HG02623 (cell line): ENCODE data around the gene REG3A.

Source experiments
- ATAC-seq: cut with Tn5 transposase; IDR thresholded peaks from one replicate; pipeline ENCODE4 v1.9.1; 2021; ENCODE audit warnings: moderate library complexity; ENCODE audit not compliant: unreplicated experiment

The REG3A gene

GRCh38 chr2:79159653-79160052 lies at the start of gene REG3A:
TSS of gene REG3A (minus strand) at chr2:79159753. CDS start at chr2:79159405, 348 bp downstream.
- no peak for ATAC-seq

- no peak for ATAC-seq
Measured at GRCh38 chr2:79200762-79201161, 41.2 kb upstream of the REG3A start.

- no peak for ATAC-seq
Measured at GRCh38 chr2:79191816-79192215, 32.3 kb upstream of the REG3A start.

GRCh38 chr2:79191081-79191480 lies 31.5 kb upstream of the REG3A start:
- ATAC-seq = no peak

GRCh38 chr2:79189465-79189864 lies 29.9 kb upstream of the REG3A start:
- ATAC-seq = no peak

- no peak for ATAC-seq
Measured at GRCh38 chr2:79181617-79182016, 22.1 kb upstream of the REG3A start.

- ATAC-seq = no peak
Measured at GRCh38 chr2:79180092-79180491, 20.5 kb upstream of the REG3A start.

GRCh38 chr2:79179036-79179435 lies 19.5 kb upstream of the REG3A start:
- no peak for ATAC-seq

- ATAC-seq = no peak
Measured at GRCh38 chr2:79178076-79178674, 18.6 kb upstream of the REG3A start.

GRCh38 chr2:79171348-79171958 lies 11.9 kb upstream of the REG3A start:
- ATAC-seq = no peak

- no peak for ATAC-seq
Measured at GRCh38 chr2:79162801-79163200, 3.2 kb upstream of the REG3A start.

- ATAC-seq = no peak
Measured at GRCh38 chr2:79162132-79162531, 2.6 kb upstream of the REG3A start.

GRCh38 chr2:79159030-79159429 lies 523 bp downstream of the REG3A start:
- ATAC-seq = no peak

GRCh38 chr2:79155826-79156476 lies 3.6 kb downstream of the REG3A start:
- no peak for ATAC-seq

- ATAC-seq = no peak
Measured at GRCh38 chr2:79139423-79139822, 20.1 kb downstream of the REG3A start.

- ATAC-seq = no peak
Measured at GRCh38 chr2:79138385-79138784, 21.2 kb downstream of the REG3A start.

- ATAC-seq = no peak
Measured at GRCh38 chr2:79131687-79132086, 27.9 kb downstream of the REG3A start.

- ATAC-seq = no peak
Measured at GRCh38 chr2:79129804-79130203, 29.7 kb downstream of the REG3A start.

GRCh38 chr2:79129260-79129659 lies 30.3 kb downstream of the REG3A start:
- ATAC-seq = no peak

GRCh38 chr2:79128406-79128805 lies 31.1 kb downstream of the REG3A start:
- no peak for ATAC-seq

GRCh38 chr2:79125721-79125985 lies 33.9 kb downstream of the REG3A start:
- no peak for ATAC-seq

- no peak for ATAC-seq
Measured at GRCh38 chr2:79124907-79125720, 34.4 kb downstream of the REG3A start.
